Activated T-helper 1 cell treated with anti-CD3 and anti-CD28 coated beads, Interleukin-12 subunit alpha, Interleukin-12 subunit beta, Interleukin-2, Interleukin-4 antibody, amounts not matched to agents 30 ng/mL and 10 ng/mL and 1 ng/mL, durations not matched to agents 14 hours and 24 hours and 36 hours (primary cell): ENCODE measurements around the gene PARD3B. TPM values are rescaled to one million over a fixed set of nuclear protein-coding genes. Genes with fewer than 3 reads are reported as not detected.

Source experiments
- DNase-seq: peaks from one replicate; pipeline ENCODE4 v3.0.0; 2021; ENCODE audit warnings: low spot score
- H3K27ac Mint-ChIP-seq: one replicate; pipeline ENCODE4 v1.8.0; 2021; ENCODE audit warnings: mild to moderate bottlenecking, mixed read lengths
- H3K27me3 Mint-ChIP-seq: one replicate; pipeline ENCODE4 v1.8.0; 2022; ENCODE audit warnings: mild to moderate bottlenecking, moderate library complexity, mixed read lengths; ENCODE audit not compliant: insufficient read depth
- H3K36me3 Mint-ChIP-seq: one replicate; pipeline ENCODE4 v1.8.0; 2021; ENCODE audit warnings: low read depth, mixed read lengths
- H3K4me1 Mint-ChIP-seq: one replicate; pipeline ENCODE4 v1.8.0; 2021; ENCODE audit warnings: low read depth, mixed read lengths
- H3K4me3 Mint-ChIP-seq: one replicate; pipeline ENCODE4 v1.8.0; 2021; ENCODE audit warnings: mild to moderate bottlenecking, moderate library complexity, mixed read lengths
- H3K9me3 Mint-ChIP-seq: one replicate; pipeline ENCODE4 v1.8.0; 2021; ENCODE audit warnings: mixed read lengths
- intact Hi-C: fragments of 100-400 bp; cut with micrococcal nuclease; formaldehyde crosslinking; loops from one replicate; pipeline ENCODE4 v1.15.1; 2024
- total RNA-seq: library from RNA; stranded (reverse); gene quantifications from 2 replicates; pipeline ENCODE4 v1.2.3, GENCODE V29; 2022

The PARD3B gene
- total RNA-seq, 1 donor from 2014 or later = 0.26 TPM

GRCh38 chr2:205566606-205567168 lies 1021.4 kb downstream of the PARD3B start:
- Mint-ChIP-seq H3K36me3 (no peaks in the 10 kb centered on the region), H3K27ac (no peak overlapping the region), H3K4me3 (no peak overlapping the region), H3K4me1 (no peaks in the 10 kb centered on the region), H3K9me3 (no peaks in the 10 kb centered on the region), H3K27me3 (peaks cover 2% of the 10 kb centered on the region)
- DNase-seq = no peak
- intact Hi-C loops = no loop called here

- Mint-ChIP-seq H3K4me3 (no peak overlapping the region), H3K9me3 (no peaks in the 10 kb centered on the region)
Observed at GRCh38 chr2:205568620-205569019, 1023.3 kb downstream of the PARD3B start.

GRCh38 chr2:205570648-205571047 lies 1025.4 kb downstream of the PARD3B start:
- H3K36me3 Mint-ChIP-seq = no peaks in the 10 kb centered on the region
- H3K9me3 Mint-ChIP-seq = no peaks in the 10 kb centered on the region
- no peak overlapping the region for H3K4me3 Mint-ChIP-seq
- DNase-seq = no peak
- peaks cover 6% of the 10 kb centered on the region for H3K27me3 Mint-ChIP-seq
- no peaks in the 10 kb centered on the region for H3K4me1 Mint-ChIP-seq
- intact Hi-C loops = no loop called here
- H3K27ac Mint-ChIP-seq = no peak overlapping the region

More at GRCh38 chr2:205568620-205569019, 1023.3 kb downstream of the PARD3B start:
- no peaks in the 10 kb centered on the region for H3K36me3 Mint-ChIP-seq
- intact Hi-C loops = no loop called here
- DNase-seq = no peak
- no peaks in the 10 kb centered on the region for H3K4me1 Mint-ChIP-seq
- peaks cover 6% of the 10 kb centered on the region for H3K27me3 Mint-ChIP-seq
- no peak overlapping the region for H3K27ac Mint-ChIP-seq

- H3K36me3 Mint-ChIP-seq = no peaks in the 10 kb centered on the region
Observed at GRCh38 chr2:205571360-205571959, 1026.2 kb downstream of the PARD3B start.

GRCh38 chr2:205574001-205574400 lies 1028.7 kb downstream of the PARD3B start:
- no peak for DNase-seq
- Mint-ChIP-seq H3K4me3 (no peak overlapping the region), H3K36me3 (no peaks in the 10 kb centered on the region), H3K4me1 (no peaks in the 10 kb centered on the region), H3K9me3 (peaks cover 5% of the 10 kb centered on the region), H3K27ac (no peak overlapping the region), H3K27me3 (peaks cover 9% of the 10 kb centered on the region)
- intact Hi-C loops = no loop called here

More at GRCh38 chr2:205571360-205571959, 1026.2 kb downstream of the PARD3B start:
- no peaks in the 10 kb centered on the region for H3K4me1 Mint-ChIP-seq
- H3K9me3 Mint-ChIP-seq = peaks cover 2% of the 10 kb centered on the region
- no peak overlapping the region for H3K4me3 Mint-ChIP-seq
- DNase-seq = no peak
- H3K27ac Mint-ChIP-seq = no peak overlapping the region
- peaks cover 6% of the 10 kb centered on the region for H3K27me3 Mint-ChIP-seq
- intact Hi-C loops = no loop called here

- no peaks in the 10 kb centered on the region for H3K36me3 Mint-ChIP-seq
- intact Hi-C loops = no loop called here
- H3K9me3 Mint-ChIP-seq = peaks cover 5% of the 10 kb centered on the region
- no peak for DNase-seq
- H3K4me1 Mint-ChIP-seq = no peaks in the 10 kb centered on the region
- H3K27ac Mint-ChIP-seq = no peak overlapping the region
- no peak overlapping the region for H3K4me3 Mint-ChIP-seq
- peaks cover 2% of the 10 kb centered on the region for H3K27me3 Mint-ChIP-seq
Observed at GRCh38 chr2:205579335-205579734, 1034.1 kb downstream of the PARD3B start.

- intact Hi-C loops = no loop called here
- Mint-ChIP-seq H3K9me3 (peaks cover 5% of the 10 kb centered on the region), H3K27ac (no peak overlapping the region), H3K4me1 (no peaks in the 10 kb centered on the region), H3K36me3 (no peaks in the 10 kb centered on the region), H3K27me3 (peaks cover 2% of the 10 kb centered on the region), H3K4me3 (no peak overlapping the region)
- no peak for DNase-seq
Observed at GRCh38 chr2:205580212-205580987, 1035.1 kb downstream of the PARD3B start.

- H3K4me1 Mint-ChIP-seq = no peaks in the 10 kb centered on the region
- DNase-seq = no peak
- no peaks in the 10 kb centered on the region for H3K9me3 Mint-ChIP-seq
- no peaks in the 10 kb centered on the region for H3K36me3 Mint-ChIP-seq
- H3K4me3 Mint-ChIP-seq = no peak overlapping the region
- intact Hi-C loops = no loop called here
- no peak overlapping the region for H3K27ac Mint-ChIP-seq
- H3K27me3 Mint-ChIP-seq = no peaks in the 10 kb centered on the region
Observed at GRCh38 chr2:205582366-205582765, 1037.1 kb downstream of the PARD3B start.

GRCh38 chr2:205585449-205586383 lies 1040.4 kb downstream of the PARD3B start:
- intact Hi-C loops = no loop called here
- H3K4me3 Mint-ChIP-seq = no peak overlapping the region
- H3K4me1 Mint-ChIP-seq = no peaks in the 10 kb centered on the region
- H3K36me3 Mint-ChIP-seq = no peaks in the 10 kb centered on the region
- H3K27me3 Mint-ChIP-seq = no peaks in the 10 kb centered on the region
- no peaks in the 10 kb centered on the region for H3K9me3 Mint-ChIP-seq
- H3K27ac Mint-ChIP-seq = no peak overlapping the region
- no peak for DNase-seq

- Mint-ChIP-seq H3K4me1 (no peaks in the 10 kb centered on the region), H3K36me3 (no peaks in the 10 kb centered on the region), H3K4me3 (no peak overlapping the region), H3K27ac (no peak overlapping the region), H3K9me3 (no peaks in the 10 kb centered on the region), H3K27me3 (no peaks in the 10 kb centered on the region)
- DNase-seq = no peak
- intact Hi-C loops = no loop called here
Observed at GRCh38 chr2:205586626-205587025, 1041.4 kb downstream of the PARD3B start.

- intact Hi-C loops = no loop called here
- no peak overlapping the region for H3K27ac Mint-ChIP-seq
- no peaks in the 10 kb centered on the region for H3K9me3 Mint-ChIP-seq
- no peaks in the 10 kb centered on the region for H3K36me3 Mint-ChIP-seq
- H3K4me1 Mint-ChIP-seq = no peaks in the 10 kb centered on the region
- no peak for DNase-seq
- no peak overlapping the region for H3K4me3 Mint-ChIP-seq
- H3K27me3 Mint-ChIP-seq = no peaks in the 10 kb centered on the region
Observed at GRCh38 chr2:205589479-205589878, 1044.2 kb downstream of the PARD3B start.

GRCh38 chr2:205590759-205591158 lies 1045.5 kb downstream of the PARD3B start:
- no peak overlapping the region for H3K27ac Mint-ChIP-seq
- no peaks in the 10 kb centered on the region for H3K36me3 Mint-ChIP-seq
- H3K4me1 Mint-ChIP-seq = no peaks in the 10 kb centered on the region
- intact Hi-C loops = no loop called here
- no peak overlapping the region for H3K4me3 Mint-ChIP-seq
- DNase-seq = no peak
- no peaks in the 10 kb centered on the region for H3K27me3 Mint-ChIP-seq
- no peaks in the 10 kb centered on the region for H3K9me3 Mint-ChIP-seq
